Skeletal muscle tissue (tissue), 4 donors: ENCODE data around the gene RAB20. TPM values are rescaled to one million over a fixed set of nuclear protein-coding genes. Genes with fewer than 3 reads are reported as not detected.
A peak's percentile ranks its signal among the peaks of the same experiment; 100 is the strongest.

Experiments used
- H3K27ac ChIP-seq: one replicate; pipeline ENCODE4 v1.7.0; 2013; ENCODE audit warnings: mild to moderate bottlenecking, low read depth, low read length, inconsistent platforms
- H3K27me3 ChIP-seq, 3 donors: one replicate each; pipeline ENCODE4 v1.7.0; 2013; ENCODE audit warnings: low read length in 3 of 3; ENCODE audit not compliant: control insufficient read depth in 3 of 3, insufficient read depth in 3 of 3
- H3K36me3 ChIP-seq, 3 donors: one replicate each; pipeline ENCODE4 v1.7.0; 2013; ENCODE audit warnings: low read length in 3 of 3; ENCODE audit not compliant: control insufficient read depth in 3 of 3, insufficient read depth in 3 of 3
- H3K4me1 ChIP-seq, 3 donors: one replicate each; pipeline ENCODE4 v1.7.0; 2013; ENCODE audit warnings: low read length in 3 of 3, mild to moderate bottlenecking in 3 of 3; ENCODE audit not compliant: control insufficient read depth in 3 of 3, insufficient read depth in 3 of 3
- H3K4me3 ChIP-seq, 3 donors: one replicate each; pipeline ENCODE4 v1.7.0; 2013; ENCODE audit warnings: low read length in 3 of 3
- H3K9ac ChIP-seq, 3 donors: one replicate each; pipeline ENCODE4 v1.7.0; 2013; ENCODE audit warnings: low read length in 3 of 3, mild to moderate bottlenecking in 3 of 3, moderate library complexity in 2 of 3, low read depth in 1 of 3
- H3K9me3 ChIP-seq, 3 donors: one replicate each; pipeline ENCODE4 v1.7.0; 2013; ENCODE audit warnings: low read length in 3 of 3; ENCODE audit not compliant: control insufficient read depth in 3 of 3
- total RNA-seq: library from RNA; depleted of rRNA; stranded (reverse); fragments of >200 nt; gene quantifications from one replicate; pipeline ENCODE4 v1.2.3, GENCODE V29; 2014
- donor health status: Osteomylitis.

Gene RAB20
- total RNA-seq, 1 donor from 2014 or later, result 7.3 TPM

DNA sequence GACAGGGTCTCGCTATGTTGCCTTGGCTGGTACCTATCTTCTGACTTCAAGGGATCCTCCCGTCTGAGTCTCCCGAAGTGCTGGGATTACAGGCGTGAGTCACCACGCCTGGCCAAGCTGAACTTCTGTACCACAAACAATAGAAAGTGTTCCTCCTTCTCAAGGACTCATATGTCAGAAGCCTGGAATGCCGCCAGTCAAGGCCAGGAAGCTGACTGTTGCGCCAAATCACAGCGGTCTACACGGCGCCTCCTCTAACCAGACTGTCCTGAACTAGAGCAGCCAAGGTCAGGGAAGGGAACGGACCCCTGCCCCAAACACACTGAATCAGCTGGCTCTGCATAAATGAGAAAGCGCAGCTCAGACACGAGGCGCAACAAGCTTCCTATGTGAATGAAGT, 14.6 kb downstream of the RAB20 start:
- Histone ChIP-seq H3K9me3 (peaks cover 0 to 2% (median 0%) of the 10 kb centered on the region in 3 donors), H3K27ac (peak overlapping the region; percentile 10), H3K36me3 (no peaks in the 10 kb centered on the region), H3K27me3 (no peaks in the 10 kb centered on the region), H3K4me1 (peaks cover 6 to 17% (median 16%) of the 10 kb centered on the region in 3 donors), H3K4me3 (peak overlapping the region in 1 of 3 donors; percentile 67), H3K9ac (peak overlapping the region in 1 of 3 donors; percentile 66)

DNA sequence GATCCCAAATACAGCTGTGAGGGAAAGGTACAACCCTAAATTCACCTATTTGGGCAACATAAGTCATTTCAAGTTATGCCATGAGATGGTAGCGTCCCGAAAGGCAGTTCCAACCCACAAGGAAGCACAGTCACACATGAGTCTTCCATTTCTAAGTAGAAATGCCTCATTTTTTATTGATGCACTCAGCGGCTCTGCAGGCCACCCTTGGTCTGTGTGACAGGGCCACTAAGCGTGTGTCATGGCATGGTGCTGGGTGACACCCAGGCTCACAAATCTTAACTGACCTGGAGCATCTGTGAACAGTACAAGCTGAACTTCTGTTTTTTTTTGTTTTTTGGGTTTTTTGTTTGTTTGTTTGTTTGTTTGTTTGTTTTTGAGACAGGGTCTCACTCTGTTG, 15.1 kb downstream of the RAB20 start:
- H3K4me1 ChIP-seq, result peaks cover 11 to 20% (median 20%) of the 10 kb centered on the region in 3 donors

DNA sequence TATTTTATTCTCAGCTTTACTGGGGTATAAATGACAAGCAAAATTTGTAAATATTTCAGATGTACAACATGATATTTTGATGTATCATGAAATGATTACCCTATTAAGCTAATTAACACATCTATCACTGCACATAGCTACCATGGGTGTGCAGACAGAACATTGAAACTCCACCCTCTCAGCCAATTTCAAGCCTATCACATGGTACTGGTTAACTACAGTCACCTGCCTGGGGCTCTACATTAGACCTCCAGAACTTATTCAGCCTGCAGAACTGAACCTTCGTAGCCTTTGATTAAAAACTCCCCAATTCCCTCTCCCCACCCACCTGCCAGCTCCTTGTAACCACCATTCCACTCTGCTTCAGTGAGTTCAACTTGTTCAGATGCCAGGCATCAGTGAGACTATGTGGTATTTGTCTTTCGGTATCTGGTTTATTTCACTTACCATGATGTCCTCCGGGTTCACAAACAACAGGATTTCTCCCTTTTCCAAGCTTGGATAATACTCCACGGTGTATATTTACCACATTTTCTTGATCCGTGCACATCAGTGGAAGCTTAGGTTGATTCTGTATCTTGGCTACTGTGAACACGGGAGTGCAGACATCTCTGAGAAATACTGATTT, 19.2 kb downstream of the RAB20 start:
- Histone ChIP-seq H3K27me3 (no peaks in the 10 kb centered on the region), H3K9me3 (peaks cover 0 to 2% (median 0%) of the 10 kb centered on the region in 3 donors), H3K36me3 (no peaks in the 10 kb centered on the region), H3K4me3 (no peak overlapping the region), H3K9ac (no peak overlapping the region), H3K4me1 (peaks cover 14 to 23% (median 18%) of the 10 kb centered on the region in 3 donors), H3K27ac (no peak overlapping the region)

More for the DNA sequence above, 15.1 kb downstream of the RAB20 start:
- no peaks in the 10 kb centered on the region for H3K27me3 ChIP-seq
- H3K4me3 ChIP-seq, result no peak overlapping the region
- no peaks in the 10 kb centered on the region for H3K36me3 ChIP-seq
- peak overlapping the region in 1 of 3 donors; percentile 66 for H3K9ac ChIP-seq
- H3K9me3 ChIP-seq, result peaks cover 0 to 2% (median 0%) of the 10 kb centered on the region in 3 donors
- H3K27ac ChIP-seq, result no peak overlapping the region

DNA sequence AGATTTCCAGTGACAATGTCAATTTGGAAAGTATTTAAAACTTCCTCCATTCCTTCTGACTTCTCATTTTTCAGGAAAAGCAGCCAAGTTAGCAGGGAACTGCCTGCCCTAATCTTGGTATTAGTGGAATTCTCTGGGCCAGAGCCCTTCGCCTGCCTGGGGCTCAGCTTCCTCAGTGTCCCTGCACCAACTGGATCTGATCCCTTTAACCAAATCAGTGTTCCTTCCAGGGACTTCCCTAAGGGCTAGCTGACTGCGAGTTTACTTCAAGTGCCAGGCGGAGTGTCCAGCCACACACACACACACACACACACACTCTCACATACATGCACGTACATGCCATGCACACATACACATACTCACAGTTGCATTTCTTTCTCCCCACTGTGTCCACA, 20.0 kb downstream of the RAB20 start:
- H3K36me3 ChIP-seq, result no peaks in the 10 kb centered on the region
- peaks cover 0 to 2% (median 0%) of the 10 kb centered on the region in 3 donors for H3K9me3 ChIP-seq
- H3K4me1 ChIP-seq, result peaks cover 10 to 17% (median 10%) of the 10 kb centered on the region in 3 donors
- H3K27me3 ChIP-seq, result no peaks in the 10 kb centered on the region
- peak overlapping the region in 2 of 3 donors; percentile 50 to 53 for H3K9ac ChIP-seq
- H3K4me3 ChIP-seq, result peak overlapping the region in 1 of 3 donors; percentile 29
- H3K27ac ChIP-seq, result no peak overlapping the region

DNA sequence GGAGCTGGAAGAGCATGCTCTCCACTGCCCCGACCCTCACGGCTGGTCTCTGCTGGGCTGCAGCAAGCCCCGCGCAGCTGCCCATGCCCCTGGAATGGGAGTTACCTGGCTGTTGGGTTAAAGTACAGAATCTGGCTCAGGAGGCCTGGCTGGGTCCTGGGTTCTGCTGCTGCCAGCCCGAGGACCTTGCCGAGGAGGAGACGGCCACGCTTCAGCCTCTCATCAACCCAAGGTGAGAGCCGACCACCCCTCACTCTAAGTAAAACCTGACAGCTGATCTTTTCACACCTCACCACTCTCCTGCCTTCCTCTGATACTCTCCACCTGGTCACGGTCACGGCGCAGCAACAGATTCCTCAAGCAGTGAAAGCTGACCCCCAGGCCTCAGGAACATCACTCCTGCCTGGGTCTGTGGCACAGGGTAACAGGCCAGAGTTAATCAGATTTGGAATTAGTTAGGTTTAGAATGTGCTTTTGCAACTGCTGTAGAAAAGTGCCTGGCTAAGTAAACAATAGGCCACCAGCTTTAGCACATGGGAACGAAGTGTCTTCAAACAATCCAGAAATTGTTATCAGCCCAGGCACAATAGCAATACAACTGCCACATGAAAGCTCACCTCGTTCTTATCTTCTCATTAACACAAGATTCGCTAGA, 20.5 kb downstream of the RAB20 start:
- Histone ChIP-seq H3K36me3 (no peaks in the 10 kb centered on the region), H3K9ac (peak overlapping the region in 1 of 3 donors; percentile 50), H3K4me3 (no peak overlapping the region), H3K27me3 (no peaks in the 10 kb centered on the region), H3K4me1 (peaks cover 8 to 17% (median 10%) of the 10 kb centered on the region in 3 donors), H3K27ac (no peak overlapping the region), H3K9me3 (peaks cover 0 to 2% (median 0%) of the 10 kb centered on the region in 3 donors)

DNA sequence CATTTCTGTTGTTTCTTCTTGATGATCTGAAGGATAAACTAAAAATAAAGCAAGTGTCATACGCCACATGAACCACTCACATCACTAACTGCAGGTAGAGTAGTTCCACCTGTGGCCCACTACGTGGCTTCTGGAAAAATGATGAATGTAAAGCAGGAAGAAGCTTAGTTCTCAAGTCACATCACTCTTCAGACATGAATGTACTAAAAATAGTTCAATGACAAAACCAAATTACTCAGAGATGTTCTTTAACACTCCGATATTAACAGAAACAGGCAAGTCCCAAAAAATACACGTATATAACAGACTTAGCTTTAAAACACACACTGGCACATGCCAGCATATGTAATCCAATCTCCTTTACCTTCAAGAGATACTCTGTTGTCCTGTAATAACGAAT, 21.6 kb downstream of the RAB20 start:
- H3K27me3 ChIP-seq, result no peaks in the 10 kb centered on the region
- no peak overlapping the region for H3K4me3 ChIP-seq
- H3K9ac ChIP-seq, result no peak overlapping the region
- no peaks in the 10 kb centered on the region for H3K36me3 ChIP-seq
- H3K27ac ChIP-seq, result no peak overlapping the region
- peaks cover 8 to 17% (median 10%) of the 10 kb centered on the region in 3 donors for H3K4me1 ChIP-seq
- peaks cover 0 to 2% (median 0%) of the 10 kb centered on the region in 3 donors for H3K9me3 ChIP-seq

DNA sequence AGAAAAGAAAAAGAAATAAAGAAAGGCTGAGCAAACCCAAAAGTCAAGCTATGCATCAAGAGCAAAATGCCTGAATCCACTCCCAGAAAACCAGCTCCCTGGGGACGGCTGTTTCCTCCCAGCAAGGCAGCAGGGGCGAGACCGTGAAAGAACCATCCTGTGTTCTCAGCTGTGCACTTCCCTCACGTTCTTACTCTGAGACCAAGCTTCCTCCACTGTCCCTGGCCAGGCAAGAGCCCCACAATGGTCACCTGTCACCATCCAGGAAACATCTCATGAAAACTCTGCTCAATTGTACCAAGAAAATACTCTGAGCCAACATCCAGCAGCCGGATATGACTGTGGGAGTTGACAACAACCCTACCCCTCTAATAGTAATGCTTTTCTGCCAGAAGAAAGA, 22.9 kb downstream of the RAB20 start:
- Histone ChIP-seq H3K27ac (no peak overlapping the region), H3K4me3 (no peak overlapping the region), H3K4me1 (peaks cover 10 to 17% (median 15%) of the 10 kb centered on the region in 3 donors), H3K9me3 (no peaks in the 10 kb centered on the region), H3K36me3 (no peaks in the 10 kb centered on the region), H3K27me3 (no peaks in the 10 kb centered on the region), H3K9ac (no peak overlapping the region)

DNA sequence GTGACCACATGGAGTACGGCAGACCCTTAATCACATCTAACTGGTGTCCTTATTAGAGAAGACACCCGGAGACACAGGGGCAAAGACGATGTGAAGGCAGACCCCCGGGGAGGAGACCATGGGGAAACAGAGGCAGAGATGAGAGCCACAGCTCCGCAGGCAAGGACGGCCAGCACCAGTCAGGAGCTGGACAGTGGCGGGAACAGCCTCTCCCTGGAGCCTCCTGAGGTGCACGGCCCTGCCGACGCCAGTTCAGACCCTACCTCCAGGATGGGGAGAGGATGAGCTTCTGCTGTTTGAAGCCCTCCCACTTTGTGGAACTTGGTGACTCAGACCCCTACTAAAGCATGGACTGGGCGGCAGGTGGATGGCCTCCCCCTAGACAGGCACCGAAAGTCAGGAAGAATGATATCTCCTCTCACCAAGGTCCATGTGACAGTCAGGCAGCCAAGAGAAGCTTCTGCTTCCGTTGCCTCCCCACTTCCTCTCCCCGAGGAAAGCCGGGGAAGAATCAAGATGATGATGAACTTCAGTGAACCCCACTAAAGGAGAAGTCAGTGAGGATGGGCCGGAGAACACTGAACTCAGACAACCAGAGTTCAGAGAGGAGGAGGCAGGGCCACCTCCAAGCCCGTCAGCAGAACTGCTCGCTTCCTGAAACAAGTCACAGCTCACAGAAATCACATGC, 25.4 kb downstream of the RAB20 start:
- H3K4me3 ChIP-seq, result no peak overlapping the region
- no peaks in the 10 kb centered on the region for H3K27me3 ChIP-seq
- no peaks in the 10 kb centered on the region for H3K9me3 ChIP-seq
- no peak overlapping the region for H3K9ac ChIP-seq
- no peaks in the 10 kb centered on the region for H3K36me3 ChIP-seq
- peak overlapping the region; percentile 54 for H3K27ac ChIP-seq
- peaks cover 4 to 10% (median 10%) of the 10 kb centered on the region in 3 donors for H3K4me1 ChIP-seq

DNA sequence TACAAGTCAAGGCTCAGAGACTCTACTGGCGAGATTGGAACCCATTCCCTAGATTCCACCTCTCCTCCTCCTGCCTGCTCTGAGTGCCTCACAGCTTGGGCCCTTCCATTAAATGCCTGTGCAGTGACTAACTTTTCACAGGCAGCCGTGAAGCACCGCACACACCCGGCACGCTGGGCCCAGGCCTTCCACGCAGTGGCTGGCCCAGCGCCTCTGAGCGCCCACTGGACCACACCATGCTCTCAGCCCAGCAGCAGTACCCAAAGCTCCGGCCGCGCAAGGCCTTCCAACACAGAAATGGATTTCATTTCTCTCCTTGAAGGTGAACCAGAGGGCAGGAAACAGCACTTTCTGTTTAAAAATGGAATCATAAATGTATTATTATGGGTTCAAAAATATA, 26.0 kb downstream of the RAB20 start:
- no peak overlapping the region for H3K9ac ChIP-seq
- no peaks in the 10 kb centered on the region for H3K27me3 ChIP-seq
- no peaks in the 10 kb centered on the region for H3K9me3 ChIP-seq
- H3K4me1 ChIP-seq, result peaks cover 4 to 10% (median 5%) of the 10 kb centered on the region in 3 donors
- peak overlapping the region; percentile 54 for H3K27ac ChIP-seq
- no peaks in the 10 kb centered on the region for H3K36me3 ChIP-seq
- no peak overlapping the region for H3K4me3 ChIP-seq
